HepG2 (cell line): ENCODE measurements around the gene NOL4L. TPM values are rescaled to one million over a fixed set of nuclear protein-coding genes. Genes with fewer than 3 reads are reported as not detected.

Source experiments
- ADNP ChIP-seq: sonication (generic); formaldehyde crosslinking; IDR thresholded peaks from 2 replicates; pipeline ENCODE4 v1.4.0; 2020; ENCODE audit warnings: missing genetic modification reagents
- ATF6 ChIP-seq: sonication (generic); formaldehyde crosslinking; conservative IDR thresholded peaks from 2 replicates; pipeline ENCODE4 v1.4.0; 2020; ENCODE audit warnings: missing genetic modification reagents
- BRF2 ChIP-seq: sonication (generic); formaldehyde crosslinking; IDR thresholded peaks from 2 replicates; pipeline ENCODE4 v1.8.1; 2022; ENCODE audit warnings: mild to moderate bottlenecking, missing genetic modification reagents
- FUBP1 ChIP-seq: sonication (generic); formaldehyde crosslinking; IDR thresholded peaks from 2 replicates; pipeline ENCODE4 v1.5.1; 2020; ENCODE audit warnings: missing genetic modification reagents, mild to moderate bottlenecking, borderline replicate concordance
- HCFC1 ChIP-seq: fragments of 150-350 bp; IDR thresholded peaks from 2 replicates; pipeline ENCODE4 v1.6.1; 2014; ENCODE audit warnings: low read depth, low read length
- HOMEZ ChIP-seq: IDR thresholded peaks from 2 replicates; pipeline ENCODE4 v1.6.1; 2016; ENCODE audit warnings: low read depth
- IKZF1 ChIP-seq: fragments of 450-650 bp; IDR thresholded peaks from 2 replicates; pipeline ENCODE4 v1.7.1; 2016
- MBNL3 ChIP-seq: fragments of 250-450 bp; sonication (Bioruptor Pico); conservative IDR thresholded peaks from 2 replicates; pipeline ENCODE4 v1.8.0; 2022; ENCODE audit warnings: mild to moderate bottlenecking, inconsistent platforms
- NR2F2 ChIP-seq: IDR thresholded peaks from 2 replicates; pipeline ENCODE4 v1.6.1; 2012; ENCODE audit warnings: low read depth, inconsistent platforms, borderline replicate concordance
- SMARCC2 ChIP-seq: fragments of 450-650 bp; IDR thresholded peaks from 2 replicates; pipeline ENCODE4 v1.6.1; 2017; ENCODE audit warnings: antibody characterized with exemption, mild to moderate bottlenecking
- SNAI1 ChIP-seq: sonication (generic); formaldehyde crosslinking; IDR thresholded peaks from 2 replicates; pipeline ENCODE4 v1.5.0; 2020; ENCODE audit warnings: mild to moderate bottlenecking, missing genetic modification reagents, borderline replicate concordance
- ZBTB3 ChIP-seq: sonication (generic); formaldehyde crosslinking; IDR thresholded peaks from 2 replicates; pipeline ENCODE4 v1.4.0; 2020; ENCODE audit warnings: low read depth, mild to moderate bottlenecking, moderate library complexity, missing genetic modification reagents, borderline replicate concordance
- ZBTB46 ChIP-seq: sonication (generic); formaldehyde crosslinking; IDR thresholded peaks from 2 replicates; pipeline ENCODE4 v1.4.0; 2020; ENCODE audit warnings: mild to moderate bottlenecking, missing genetic modification reagents, borderline replicate concordance
- ZMYM2 ChIP-seq: sonication (generic); formaldehyde crosslinking; IDR thresholded peaks from 2 replicates; pipeline ENCODE4 v1.8.0; 2022; ENCODE audit warnings: mild to moderate bottlenecking, missing genetic modification reagents
- ZNF160 ChIP-seq: sonication (generic); formaldehyde crosslinking; IDR thresholded peaks from 2 replicates; pipeline ENCODE4 v1.8.0; 2022; ENCODE audit warnings: mild to moderate bottlenecking, inconsistent platforms, missing genetic modification reagents
- ZNF280B ChIP-seq: sonication (generic); formaldehyde crosslinking; IDR thresholded peaks from 2 replicates; pipeline ENCODE4 v1.5.0; 2020; ENCODE audit warnings: missing genetic modification reagents, mild to moderate bottlenecking, borderline replicate concordance
- ZNF709 ChIP-seq: sonication (generic); formaldehyde crosslinking; IDR thresholded peaks from 2 replicates; pipeline ENCODE4 v1.5.0; 2020; ENCODE audit warnings: mild to moderate bottlenecking, missing genetic modification reagents
- ZSCAN21 ChIP-seq: sonication (generic); formaldehyde crosslinking; IDR thresholded peaks from 2 replicates; pipeline ENCODE4 v1.8.0; 2022; ENCODE audit warnings: mild to moderate bottlenecking, missing genetic modification reagents, moderate library complexity, borderline replicate concordance
- polyA plus RNA-seq, 8 experiments: library from polyadenylated mRNA; depleted of rRNA in 3 of 8; stranded (reverse) in 7 of 8; unstranded in 1 of 8; fragments of >200 nt; fragmentation: Illumina TruSeq in 4 of 8; extraction: Trizol in 4 of 8; gene quantifications; 2 replicates each; pipeline versions ENCODE4 v1.2.1 to v1.2.3, GENCODE V29; 2011 to 2016; ENCODE audit warnings: low read depth in 4 of 8, missing spikeins in 1 of 8, mixed read lengths in 1 of 8; ENCODE audit not compliant: insufficient read depth in 1 of 8
- total RNA-seq, 5 experiments: library from RNA; depleted of rRNA; stranded (reverse); fragments of >200 nt; fragmentation: Illumina TruSeq; extraction: Trizol; gene quantifications; 2 replicates each; pipeline ENCODE4 v1.2.3, GENCODE V29; 2016; ENCODE audit warnings: low read depth in 1 of 5

Gene NOL4L
- total and polyA plus RNA-seq, 2 of the 13 experiments (the other 11 are each of a cell fraction or from before 2014, with no cell fraction given) = 16.6 to 35.4 TPM

GRCh38 chr20:32551693-32552092, 33.4 kb downstream of the NOL4L start (continued):
- TF ChIP-seq ZBTB3 (no peak), HCFC1 (no peak), ZNF160 (CRISPR knock-in tag) (no peak), ADNP (peak; percentile 82; the same call in 1 of the 2 replicates), HOMEZ (CRISPR knock-in tag) (0 out of 2 replicates have a peak, but pooled peaks have one; percentile 24), ZNF709 (no peak), ZMYM2 (CRISPR knock-in tag) (peak; percentile 51; the same call in 1 of the 2 replicates), SNAI1 (CRISPR knock-in tag) (no peak), SMARCC2 (no peak), ZBTB46 (CRISPR knock-in tag) (no peak), MBNL3 (CRISPR knock-in tag) (no peak), IKZF1 (no peak), BRF2 (CRISPR knock-in tag) (no peak), NR2F2 (peak; percentile 59; the same call in 1 of the 2 replicates), ZNF280B (no peak), FUBP1 (CRISPR knock-in tag) (no peak), ATF6 (no peak), ZSCAN21 (CRISPR knock-in tag) (no peak)
